HEK293 (cell line): Measurements from ENCODE around the gene DNAH6.

Experiments used
- YY1 ChIP-seq: fragments of 450-650 bp; formaldehyde crosslinking; IDR thresholded peaks from 2 replicates; pipeline ENCODE4 v1.5.1; 2018; ENCODE audit warnings: missing biosample characterization, missing genetic modification characterization
- ZFHX2 ChIP-seq: fragments of 450-650 bp; formaldehyde crosslinking; conservative IDR thresholded peaks from 2 replicates; pipeline ENCODE4 v1.5.1; 2016; ENCODE audit warnings: missing biosample characterization, missing genetic modification characterization
- ZNF274 ChIP-seq, 2 experiments: fragments of 200-500 bp in 1 of 2; fragments of 450-650 bp in 1 of 2; sonication (Bioruptor generic) in 1 of 2; formaldehyde crosslinking in 1 of 2; IDR thresholded peaks; 2 replicates each; pipeline versions ENCODE4 v1.5.1 to v1.6.1; 2014 to 2016; ENCODE audit warnings: borderline replicate concordance in 1 of 2, inconsistent platforms in 1 of 2, low read length in 1 of 2, missing biosample characterization in 1 of 2, missing genetic modification characterization in 1 of 2
- ZNF514 ChIP-seq: fragments of 450-650 bp; formaldehyde crosslinking; IDR thresholded peaks from 2 replicates; pipeline ENCODE4 v1.5.1; 2016; ENCODE audit warnings: missing biosample characterization, missing genetic modification characterization
- ZNF677 ChIP-seq: fragments of 450-650 bp; IDR thresholded peaks from 2 replicates; pipeline ENCODE4 v1.5.0; 2018; ENCODE audit warnings: missing biosample characterization, mild to moderate bottlenecking, missing genetic modification characterization, moderate library complexity
- TF ChIP-seq, protein P1 (sequence below): fragments of 450-650 bp; formaldehyde crosslinking; IDR thresholded peaks from 2 replicates; pipeline ENCODE4 v1.5.1; 2016; ENCODE audit warnings: missing biosample characterization, missing genetic modification characterization
- TF ChIP-seq, protein P2 (sequence below): fragments of 450-650 bp; formaldehyde crosslinking; IDR thresholded peaks from 2 replicates; pipeline ENCODE4 v1.5.1; 2016; ENCODE audit warnings: missing biosample characterization, missing genetic modification characterization
- TF ChIP-seq, protein P3 (sequence below): fragments of 450-650 bp; formaldehyde crosslinking; IDR thresholded peaks from 2 replicates; pipeline ENCODE4 v1.5.1; 2016; ENCODE audit warnings: missing biosample characterization, missing genetic modification characterization
- TF ChIP-seq, protein P4 (sequence below): fragments of 450-650 bp; formaldehyde crosslinking; IDR thresholded peaks from 2 replicates; pipeline ENCODE4 v1.5.1; 2016; ENCODE audit warnings: missing biosample characterization, missing genetic modification characterization
- TF ChIP-seq, protein P5 (sequence below): fragments of 450-650 bp; IDR thresholded peaks from 2 replicates; pipeline ENCODE4 v1.5.1; 2018; ENCODE audit warnings: missing biosample characterization, missing genetic modification characterization

DNA sequence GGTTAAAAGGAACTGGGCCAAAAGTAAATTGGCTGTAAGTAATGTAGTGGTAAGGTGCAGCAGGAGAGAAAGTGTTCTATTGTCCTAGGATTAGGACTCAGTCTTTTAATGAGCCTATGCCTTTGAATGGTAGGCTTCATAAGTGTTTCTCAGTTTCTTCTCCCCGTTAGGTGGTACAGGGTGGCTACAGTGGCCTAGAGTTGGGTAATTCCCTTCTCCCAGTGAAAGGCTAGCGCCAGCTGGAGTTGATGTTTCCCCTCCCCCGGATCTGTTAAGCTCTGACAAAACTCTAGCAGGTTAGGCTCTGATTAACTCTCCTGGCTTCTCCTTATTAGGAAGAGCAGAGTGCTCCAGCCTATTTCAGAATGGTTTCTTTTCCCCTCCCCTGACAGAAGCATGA is 127.7 kb downstream of the DNAH6 start:
- TF ChIP-seq, protein P1, sequence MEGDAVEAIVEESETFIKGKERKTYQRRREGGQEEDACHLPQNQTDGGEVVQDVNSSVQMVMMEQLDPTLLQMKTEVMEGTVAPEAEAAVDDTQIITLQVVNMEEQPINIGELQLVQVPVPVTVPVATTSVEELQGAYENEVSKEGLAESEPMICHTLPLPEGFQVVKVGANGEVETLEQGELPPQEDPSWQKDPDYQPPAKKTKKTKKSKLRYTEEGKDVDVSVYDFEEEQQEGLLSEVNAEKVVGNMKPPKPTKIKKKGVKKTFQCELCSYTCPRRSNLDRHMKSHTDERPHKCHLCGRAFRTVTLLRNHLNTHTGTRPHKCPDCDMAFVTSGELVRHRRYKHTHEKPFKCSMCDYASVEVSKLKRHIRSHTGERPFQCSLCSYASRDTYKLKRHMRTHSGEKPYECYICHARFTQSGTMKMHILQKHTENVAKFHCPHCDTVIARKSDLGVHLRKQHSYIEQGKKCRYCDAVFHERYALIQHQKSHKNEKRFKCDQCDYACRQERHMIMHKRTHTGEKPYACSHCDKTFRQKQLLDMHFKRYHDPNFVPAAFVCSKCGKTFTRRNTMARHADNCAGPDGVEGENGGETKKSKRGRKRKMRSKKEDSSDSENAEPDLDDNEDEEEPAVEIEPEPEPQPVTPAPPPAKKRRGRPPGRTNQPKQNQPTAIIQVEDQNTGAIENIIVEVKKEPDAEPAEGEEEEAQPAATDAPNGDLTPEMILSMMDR (tag by site-specific recombination) = no peak
- TF ChIP-seq, protein P2, sequence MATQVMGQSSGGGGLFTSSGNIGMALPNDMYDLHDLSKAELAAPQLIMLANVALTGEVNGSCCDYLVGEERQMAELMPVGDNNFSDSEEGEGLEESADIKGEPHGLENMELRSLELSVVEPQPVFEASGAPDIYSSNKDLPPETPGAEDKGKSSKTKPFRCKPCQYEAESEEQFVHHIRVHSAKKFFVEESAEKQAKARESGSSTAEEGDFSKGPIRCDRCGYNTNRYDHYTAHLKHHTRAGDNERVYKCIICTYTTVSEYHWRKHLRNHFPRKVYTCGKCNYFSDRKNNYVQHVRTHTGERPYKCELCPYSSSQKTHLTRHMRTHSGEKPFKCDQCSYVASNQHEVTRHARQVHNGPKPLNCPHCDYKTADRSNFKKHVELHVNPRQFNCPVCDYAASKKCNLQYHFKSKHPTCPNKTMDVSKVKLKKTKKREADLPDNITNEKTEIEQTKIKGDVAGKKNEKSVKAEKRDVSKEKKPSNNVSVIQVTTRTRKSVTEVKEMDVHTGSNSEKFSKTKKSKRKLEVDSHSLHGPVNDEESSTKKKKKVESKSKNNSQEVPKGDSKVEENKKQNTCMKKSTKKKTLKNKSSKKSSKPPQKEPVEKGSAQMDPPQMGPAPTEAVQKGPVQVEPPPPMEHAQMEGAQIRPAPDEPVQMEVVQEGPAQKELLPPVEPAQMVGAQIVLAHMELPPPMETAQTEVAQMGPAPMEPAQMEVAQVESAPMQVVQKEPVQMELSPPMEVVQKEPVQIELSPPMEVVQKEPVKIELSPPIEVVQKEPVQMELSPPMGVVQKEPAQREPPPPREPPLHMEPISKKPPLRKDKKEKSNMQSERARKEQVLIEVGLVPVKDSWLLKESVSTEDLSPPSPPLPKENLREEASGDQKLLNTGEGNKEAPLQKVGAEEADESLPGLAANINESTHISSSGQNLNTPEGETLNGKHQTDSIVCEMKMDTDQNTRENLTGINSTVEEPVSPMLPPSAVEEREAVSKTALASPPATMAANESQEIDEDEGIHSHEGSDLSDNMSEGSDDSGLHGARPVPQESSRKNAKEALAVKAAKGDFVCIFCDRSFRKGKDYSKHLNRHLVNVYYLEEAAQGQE = no peak
- TF ChIP-seq, protein P3, sequence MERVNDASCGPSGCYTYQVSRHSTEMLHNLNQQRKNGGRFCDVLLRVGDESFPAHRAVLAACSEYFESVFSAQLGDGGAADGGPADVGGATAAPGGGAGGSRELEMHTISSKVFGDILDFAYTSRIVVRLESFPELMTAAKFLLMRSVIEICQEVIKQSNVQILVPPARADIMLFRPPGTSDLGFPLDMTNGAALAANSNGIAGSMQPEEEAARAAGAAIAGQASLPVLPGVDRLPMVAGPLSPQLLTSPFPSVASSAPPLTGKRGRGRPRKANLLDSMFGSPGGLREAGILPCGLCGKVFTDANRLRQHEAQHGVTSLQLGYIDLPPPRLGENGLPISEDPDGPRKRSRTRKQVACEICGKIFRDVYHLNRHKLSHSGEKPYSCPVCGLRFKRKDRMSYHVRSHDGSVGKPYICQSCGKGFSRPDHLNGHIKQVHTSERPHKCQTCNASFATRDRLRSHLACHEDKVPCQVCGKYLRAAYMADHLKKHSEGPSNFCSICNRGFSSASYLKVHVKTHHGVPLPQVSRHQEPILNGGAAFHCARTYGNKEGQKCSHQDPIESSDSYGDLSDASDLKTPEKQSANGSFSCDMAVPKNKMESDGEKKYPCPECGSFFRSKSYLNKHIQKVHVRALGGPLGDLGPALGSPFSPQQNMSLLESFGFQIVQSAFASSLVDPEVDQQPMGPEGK (tag by site-specific recombination) = no peak
- TF ChIP-seq ZFHX2 (tag by site-specific recombination) = no peak
- TF ChIP-seq, protein P4, sequence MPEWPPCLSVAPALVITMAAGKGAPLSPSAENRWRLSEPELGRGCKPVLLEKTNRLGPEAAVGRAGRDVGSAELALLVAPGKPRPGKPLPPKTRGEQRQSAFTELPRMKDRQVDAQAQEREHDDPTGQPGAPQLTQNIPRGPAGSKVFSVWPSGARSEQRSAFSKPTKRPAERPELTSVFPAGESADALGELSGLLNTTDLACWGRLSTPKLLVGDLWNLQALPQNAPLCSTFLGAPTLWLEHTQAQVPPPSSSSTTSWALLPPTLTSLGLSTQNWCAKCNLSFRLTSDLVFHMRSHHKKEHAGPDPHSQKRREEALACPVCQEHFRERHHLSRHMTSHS = no peak
- no peak for TF ChIP-seq YY1 (tag by site-specific recombination)
- TF ChIP-seq, protein P5, sequence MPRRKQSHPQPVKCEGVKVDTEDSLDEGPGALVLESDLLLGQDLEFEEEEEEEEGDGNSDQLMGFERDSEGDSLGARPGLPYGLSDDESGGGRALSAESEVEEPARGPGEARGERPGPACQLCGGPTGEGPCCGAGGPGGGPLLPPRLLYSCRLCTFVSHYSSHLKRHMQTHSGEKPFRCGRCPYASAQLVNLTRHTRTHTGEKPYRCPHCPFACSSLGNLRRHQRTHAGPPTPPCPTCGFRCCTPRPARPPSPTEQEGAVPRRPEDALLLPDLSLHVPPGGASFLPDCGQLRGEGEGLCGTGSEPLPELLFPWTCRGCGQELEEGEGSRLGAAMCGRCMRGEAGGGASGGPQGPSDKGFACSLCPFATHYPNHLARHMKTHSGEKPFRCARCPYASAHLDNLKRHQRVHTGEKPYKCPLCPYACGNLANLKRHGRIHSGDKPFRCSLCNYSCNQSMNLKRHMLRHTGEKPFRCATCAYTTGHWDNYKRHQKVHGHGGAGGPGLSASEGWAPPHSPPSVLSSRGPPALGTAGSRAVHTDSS (tag by site-specific recombination) = no peak
- TF ChIP-seq ZNF677 = no peak
- TF ChIP-seq ZNF514 = no peak
- no peak for TF ChIP-seq ZNF274 (IDR thresholded peaks at IDR 0.05; ENCODE audit: low read length)
- no peak for TF ChIP-seq ZNF274 (tag by site-specific recombination; IDR thresholded peaks at IDR 0.05; ENCODE audit: borderline replicate concordance)
